ENCODE measurements around the gene RLF.

Gene RLF

GRCh38 chr1:40276122-40276521 lies 114.9 kb downstream of the RLF start:
- Histone ChIP-seq H3K4me3 (ENCODE audit: low read depth in 1 of 5, low read length in 5 of 5) (no peak overlapping the region), H3K27me3 (ENCODE audit: control insufficient read depth in 5 of 5, insufficient read depth in 4 of 5, low read length in 5 of 5) (no peaks in the 10 kb centered on the region), H3K9ac (ENCODE audit: low read length in 5 of 5) (no peak overlapping the region), H3K36me3 (ENCODE audit: control insufficient read depth in 5 of 5, insufficient read depth in 5 of 5, low read length in 5 of 5) (peaks cover 25 to 54% (median 34%) of the 10 kb centered on the region in 5 donors), H3K9me3 (ENCODE audit: control insufficient read depth in 5 of 5, low read length in 5 of 5) (no peaks in the 10 kb centered on the region), H3K4me1 (ENCODE audit: control insufficient read depth in 5 of 5, insufficient read depth in 5 of 5, low read length in 5 of 5) (peaks cover 0 to 4% (median 0%) of the 10 kb centered on the region in 5 donors), H3K27ac (ENCODE audit: low read depth, low read length) (no peak overlapping the region)

DNA sequence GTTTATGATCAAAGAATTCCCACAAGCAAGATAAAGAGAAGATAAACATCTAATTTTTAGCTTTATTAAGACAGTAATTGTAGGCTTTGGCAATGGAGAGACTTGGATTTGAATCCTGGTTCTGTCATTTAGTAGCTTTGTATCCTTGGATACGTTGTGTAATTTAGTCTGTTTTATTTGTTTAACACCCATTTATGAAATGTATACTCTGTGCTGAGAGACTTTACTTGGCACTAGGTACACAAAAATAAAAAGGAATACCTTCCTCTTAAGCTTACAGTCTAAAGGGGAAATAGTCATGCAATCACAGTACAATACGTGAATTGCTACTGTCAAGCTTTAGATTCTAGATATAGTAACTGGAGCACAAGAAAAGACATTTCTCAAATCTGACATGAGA lies 120.7 kb downstream of the RLF start:
- Histone ChIP-seq H3K36me3 (ENCODE audit: control insufficient read depth in 5 of 5, insufficient read depth in 5 of 5, low read length in 5 of 5) (peaks cover 20 to 44% (median 36%) of the 10 kb centered on the region in 5 donors), H3K4me1 (ENCODE audit: control insufficient read depth in 5 of 5, insufficient read depth in 5 of 5, low read length in 5 of 5) (peaks cover 0 to under 1% (median 0%) of the 10 kb centered on the region in 5 donors), H3K9me3 (ENCODE audit: control insufficient read depth in 5 of 5, low read length in 5 of 5) (no peaks in the 10 kb centered on the region), H3K27me3 (ENCODE audit: control insufficient read depth in 5 of 5, insufficient read depth in 4 of 5, low read length in 5 of 5) (no peaks in the 10 kb centered on the region), H3K27ac (ENCODE audit: low read depth, low read length) (no peak overlapping the region), H3K4me3 (ENCODE audit: low read depth in 1 of 5, low read length in 5 of 5) (no peak overlapping the region), H3K9ac (ENCODE audit: low read length in 5 of 5) (no peak overlapping the region)
